Muscle layer of duodenum (tissue), 2 donors: Measurements from ENCODE around the gene DCXR.

Experiments used
- H3K27ac ChIP-seq: one replicate; pipeline ENCODE4 v1.7.0; 2013; ENCODE audit warnings: mild to moderate bottlenecking, low read length
- H3K27me3 ChIP-seq: one replicate; pipeline ENCODE4 v1.7.0; 2013; ENCODE audit warnings: low read depth, mild to moderate bottlenecking, control low read depth, low read length
- H3K36me3 ChIP-seq, 2 donors: one replicate each; pipeline ENCODE4 v1.7.0; 2013; ENCODE audit warnings: low read length in 2 of 2, control low read depth in 1 of 2, mild to moderate bottlenecking in 1 of 2; ENCODE audit not compliant: insufficient read depth in 2 of 2, control insufficient read depth in 1 of 2
- H3K4me1 ChIP-seq, 2 donors: one replicate each; pipeline ENCODE4 v1.7.0; 2013; ENCODE audit warnings: low read length in 2 of 2, mild to moderate bottlenecking in 2 of 2, control low read depth in 1 of 2, moderate library complexity in 1 of 2; ENCODE audit not compliant: insufficient read depth in 2 of 2, control insufficient read depth in 1 of 2
- H3K4me3 ChIP-seq, 2 donors: one replicate each; pipeline ENCODE4 v1.7.0; 2013; ENCODE audit warnings: low read length in 2 of 2, low read depth in 1 of 2, mild to moderate bottlenecking in 1 of 2
- H3K9me3 ChIP-seq, 2 donors: one replicate each; pipeline ENCODE4 v1.7.0; 2013; ENCODE audit warnings: low read length in 2 of 2, control low read depth in 1 of 2, mild to moderate bottlenecking in 1 of 2; ENCODE audit not compliant: control insufficient read depth in 1 of 2
- donor health status: healthy.

The DCXR gene

DNA sequence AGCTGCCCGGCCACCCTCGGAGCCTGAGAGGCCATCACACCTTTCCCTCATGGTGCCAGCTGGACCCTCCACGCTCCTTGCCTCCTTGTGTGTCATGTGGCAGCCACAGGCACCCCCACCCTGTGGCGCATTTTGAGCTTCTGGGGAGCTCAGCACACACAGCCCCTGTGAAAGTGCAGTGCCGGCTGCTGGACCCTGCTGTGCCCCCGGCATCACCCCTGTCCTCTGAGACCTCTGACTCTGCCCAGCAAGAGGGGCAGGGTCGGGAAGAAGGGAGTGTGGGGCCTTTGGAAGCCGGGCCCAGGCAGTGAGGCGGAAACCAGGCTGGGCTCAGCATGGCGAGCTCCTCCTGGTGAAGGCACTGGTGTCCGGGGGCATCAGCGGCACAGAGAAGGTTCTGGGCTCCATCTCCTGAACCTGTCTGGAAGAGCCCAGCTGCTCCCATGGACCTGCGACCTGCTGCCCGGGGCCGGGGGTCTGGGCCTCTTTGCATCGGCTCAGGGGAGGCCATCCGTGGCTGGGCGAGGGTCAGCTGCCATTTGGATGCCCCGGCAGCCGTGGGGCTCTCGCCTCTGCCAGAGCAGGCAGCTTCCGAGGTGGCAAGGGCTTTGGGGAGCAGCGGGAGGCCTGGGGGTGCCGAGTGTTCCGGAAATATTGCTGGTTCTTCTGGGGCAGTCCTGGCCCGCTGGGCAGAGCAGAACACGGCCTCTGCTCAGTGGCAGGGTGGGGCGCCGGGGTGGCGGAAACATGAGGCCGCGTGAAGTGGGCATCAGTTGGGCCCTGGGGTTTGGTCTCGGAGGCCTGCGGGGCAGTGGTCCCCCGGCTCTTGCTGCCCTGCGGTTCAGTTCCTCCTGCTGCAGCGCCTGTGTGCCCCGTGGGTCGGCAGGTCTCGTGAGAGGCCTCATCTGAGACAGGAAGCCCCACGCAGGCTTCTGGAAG, 32.7 kb downstream of the DCXR start:
- Histone ChIP-seq H3K4me1 (peaks cover 0 to 34% of the 10 kb centered on the region in 2 donors), H3K27ac (no peak overlapping the region), H3K9me3 (no peaks in the 10 kb centered on the region)

DNA sequence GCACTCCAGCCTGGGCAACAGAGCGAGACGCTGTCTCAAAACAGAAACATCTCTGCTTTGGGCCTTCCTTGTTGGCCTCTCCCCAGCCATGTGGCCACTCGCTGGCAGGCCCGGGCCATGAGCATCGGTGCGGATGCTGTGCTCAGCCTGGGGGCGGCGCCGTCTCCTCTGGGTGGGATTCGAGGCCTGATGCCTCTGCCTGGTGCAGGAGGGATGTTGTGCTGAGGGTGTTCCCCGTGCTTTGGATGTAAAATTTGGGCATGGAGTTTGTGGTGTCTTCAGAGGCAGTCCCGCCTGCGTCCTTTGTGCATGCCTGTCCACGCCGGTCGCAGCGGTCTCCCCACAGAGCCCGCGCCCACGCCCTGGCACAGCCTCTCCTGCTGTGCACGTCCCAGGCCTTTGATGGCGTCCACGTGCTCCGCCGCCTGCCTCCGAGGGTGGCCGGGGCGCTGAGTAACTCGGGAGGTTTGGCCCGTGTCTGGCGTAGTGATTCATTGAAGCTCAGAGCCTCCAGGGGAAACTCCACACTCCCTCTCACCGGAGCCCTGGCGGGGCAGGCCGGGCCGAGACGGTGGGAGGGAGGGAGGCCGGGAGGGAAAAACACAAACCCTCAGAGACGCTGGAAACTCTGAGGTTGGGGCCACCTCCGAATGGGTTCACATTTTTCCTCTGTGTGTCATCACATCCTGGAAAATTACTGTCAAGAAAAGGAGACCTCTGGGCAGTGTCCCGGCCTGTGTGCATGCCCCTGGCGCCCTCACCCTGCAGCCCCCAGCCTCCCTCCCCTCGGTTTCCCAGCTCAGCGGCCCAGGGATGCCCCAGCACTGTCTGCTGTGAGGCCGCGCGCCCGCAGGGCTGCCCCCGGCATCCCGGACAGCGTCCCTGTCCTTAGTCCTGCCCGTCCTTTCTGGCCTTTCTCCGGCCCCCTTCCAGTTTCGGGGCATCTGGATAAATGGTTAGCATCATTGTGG, 33.8 kb downstream of the DCXR start:
- Histone ChIP-seq H3K4me3 (no peak overlapping the region), H3K36me3 (peaks cover 0 to 3% of the 10 kb centered on the region in 2 donors), H3K4me1 (peaks cover 0 to 34% of the 10 kb centered on the region in 2 donors), H3K27me3 (no peaks in the 10 kb centered on the region), H3K9me3 (no peaks in the 10 kb centered on the region), H3K27ac (no peak overlapping the region)

More for the DNA sequence above, 32.7 kb downstream of the DCXR start:
- Histone ChIP-seq H3K4me3 (no peak overlapping the region), H3K27me3 (no peaks in the 10 kb centered on the region), H3K36me3 (peaks cover 0 to 8% of the 10 kb centered on the region in 2 donors)

DNA sequence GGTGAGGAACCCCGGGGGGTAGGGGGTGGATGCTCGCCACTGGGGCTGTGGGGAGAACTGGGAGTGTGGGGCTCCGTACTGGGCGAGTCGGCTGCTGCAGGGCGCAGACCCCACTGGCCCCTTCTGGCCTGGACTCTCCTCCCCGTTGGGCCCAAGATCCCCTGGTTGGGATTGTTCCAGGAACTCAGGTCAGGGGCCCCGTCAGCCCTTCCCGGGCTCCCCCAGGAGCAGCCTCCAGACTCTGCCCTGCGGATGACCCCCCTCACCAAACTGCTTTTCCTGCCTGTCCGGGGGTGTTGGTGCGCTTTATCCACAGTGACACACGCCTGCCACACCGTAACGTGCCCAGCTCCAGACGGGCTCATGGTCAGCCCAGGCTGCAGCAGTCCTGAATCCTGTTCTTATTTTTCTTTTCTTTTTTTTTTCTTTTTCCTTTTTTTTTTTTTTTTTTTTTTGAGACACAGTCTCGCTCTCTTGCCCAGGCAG, 35.9 kb downstream of the DCXR start:
- H3K4me3 ChIP-seq: no peak overlapping the region
- peaks cover 0 to 2% of the 10 kb centered on the region in 2 donors for H3K36me3 ChIP-seq
- H3K27me3 ChIP-seq: no peaks in the 10 kb centered on the region
- peaks cover 0 to 30% of the 10 kb centered on the region in 2 donors for H3K4me1 ChIP-seq
- H3K27ac ChIP-seq: no peak overlapping the region
- no peaks in the 10 kb centered on the region for H3K9me3 ChIP-seq

DNA sequence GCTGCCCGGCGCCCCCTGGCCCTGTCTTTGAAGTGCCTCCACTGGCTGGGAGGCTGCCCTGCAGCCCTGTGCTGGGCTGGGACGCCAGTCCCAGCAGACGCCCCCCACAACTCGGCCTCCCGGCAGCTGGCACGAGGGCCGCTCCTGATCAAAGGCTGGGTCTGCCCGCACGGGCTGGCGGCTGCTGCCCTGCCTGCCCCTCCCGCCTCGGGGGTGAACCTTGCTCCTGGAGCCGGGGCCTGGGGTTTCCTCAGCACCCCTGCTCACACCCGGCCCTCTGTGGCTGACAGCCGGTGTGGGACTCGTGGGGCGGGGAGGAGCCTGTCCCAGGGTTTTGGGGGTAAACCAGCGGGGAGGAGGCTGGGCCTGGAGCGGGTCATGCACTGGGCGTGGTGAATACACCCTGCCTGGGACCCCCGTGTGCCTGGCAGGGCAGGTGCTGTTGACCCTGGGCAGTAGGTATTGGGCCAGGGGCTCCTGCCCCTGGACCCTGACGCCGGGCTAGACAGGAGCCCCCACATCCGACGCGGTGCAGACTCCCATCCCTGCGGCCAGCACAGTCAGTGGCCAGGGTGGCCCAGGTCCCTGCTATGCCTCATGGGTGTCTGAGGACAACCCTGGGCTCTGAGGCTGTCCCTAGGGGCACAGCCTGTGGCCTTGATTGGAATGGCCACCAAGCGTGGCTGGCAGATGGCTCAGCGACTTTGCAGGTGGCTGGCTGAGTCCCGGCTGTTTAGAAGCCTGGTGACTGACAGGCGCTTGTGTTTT, 36.5 kb downstream of the DCXR start:
- Histone ChIP-seq H3K36me3 (peaks cover 0 to 9% of the 10 kb centered on the region in 2 donors), H3K27me3 (no peaks in the 10 kb centered on the region), H3K27ac (no peak overlapping the region), H3K9me3 (no peaks in the 10 kb centered on the region), H3K4me3 (no peak overlapping the region), H3K4me1 (peaks cover 0 to 23% of the 10 kb centered on the region in 2 donors)

DNA sequence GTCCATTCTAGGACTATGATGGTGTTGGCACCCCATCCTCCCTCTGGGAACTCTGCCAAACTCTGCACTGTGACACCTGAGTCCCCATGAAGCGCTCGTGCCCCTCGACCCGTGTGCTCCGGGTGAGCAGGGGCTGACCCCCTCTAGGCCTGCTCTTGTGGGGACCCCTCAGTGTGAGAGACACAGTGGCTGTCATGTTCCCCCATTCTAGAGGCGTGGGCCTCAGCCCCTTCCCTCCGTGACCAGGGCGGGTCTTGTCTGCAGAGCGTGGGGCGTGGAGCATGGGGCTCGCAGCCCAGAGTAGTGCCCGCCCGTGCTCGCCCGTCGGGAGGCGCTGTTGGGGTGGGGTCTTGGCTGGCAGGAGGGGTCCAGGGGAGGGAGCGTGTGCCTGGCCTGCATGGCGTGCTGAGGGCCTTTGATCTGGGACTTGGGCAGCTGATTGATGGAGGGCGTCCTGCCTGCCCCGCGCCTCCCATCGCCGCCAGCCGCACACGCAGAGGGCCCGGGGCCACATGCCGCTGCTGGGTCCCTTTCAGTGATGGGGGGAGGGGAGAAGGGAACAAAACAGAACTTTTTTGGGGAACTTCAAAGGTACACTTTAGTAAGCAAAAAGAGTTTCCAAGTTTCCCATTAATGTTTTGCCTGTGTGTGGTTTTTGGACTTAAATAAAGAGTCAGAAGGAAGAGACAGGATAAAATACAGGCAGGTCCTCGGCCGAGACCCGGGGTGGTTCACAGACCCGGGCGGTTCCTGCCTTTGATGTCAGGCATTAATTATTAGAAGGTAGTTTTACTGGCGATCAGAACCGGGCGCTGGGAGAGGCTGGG, 37.3 kb downstream of the DCXR start:
- Histone ChIP-seq H3K27me3 (no peaks in the 10 kb centered on the region), H3K4me1 (peaks cover 0 to 18% of the 10 kb centered on the region in 2 donors), H3K9me3 (no peaks in the 10 kb centered on the region), H3K4me3 (no peak overlapping the region), H3K27ac (no peak overlapping the region), H3K36me3 (peaks cover 0 to 10% of the 10 kb centered on the region in 2 donors)

DNA sequence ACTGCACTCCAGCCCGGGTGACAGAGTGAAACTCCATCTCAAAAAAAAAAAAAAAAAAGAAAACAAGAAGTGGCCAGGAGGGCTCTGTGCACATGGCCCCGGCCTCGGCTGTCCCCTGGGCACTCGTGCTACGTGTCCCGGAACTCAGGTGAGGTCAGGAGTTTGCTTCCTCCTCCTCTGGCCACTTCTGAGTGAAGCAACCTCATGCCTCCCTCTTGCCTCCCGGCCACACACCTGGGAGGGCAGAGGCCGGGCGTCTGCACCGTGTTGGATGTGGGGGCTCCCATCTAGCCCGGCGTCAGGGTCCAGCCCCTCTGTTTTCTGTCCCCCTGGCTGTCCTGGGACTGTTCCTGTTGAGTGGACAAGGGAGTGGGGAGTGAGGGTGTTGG, 37.9 kb downstream of the DCXR start:
- Histone ChIP-seq H3K4me1 (peaks cover 0 to 17% of the 10 kb centered on the region in 2 donors), H3K27me3 (no peaks in the 10 kb centered on the region), H3K36me3 (peaks cover 0 to 10% of the 10 kb centered on the region in 2 donors), H3K4me3 (no peak overlapping the region), H3K27ac (no peak overlapping the region), H3K9me3 (no peaks in the 10 kb centered on the region)

DNA sequence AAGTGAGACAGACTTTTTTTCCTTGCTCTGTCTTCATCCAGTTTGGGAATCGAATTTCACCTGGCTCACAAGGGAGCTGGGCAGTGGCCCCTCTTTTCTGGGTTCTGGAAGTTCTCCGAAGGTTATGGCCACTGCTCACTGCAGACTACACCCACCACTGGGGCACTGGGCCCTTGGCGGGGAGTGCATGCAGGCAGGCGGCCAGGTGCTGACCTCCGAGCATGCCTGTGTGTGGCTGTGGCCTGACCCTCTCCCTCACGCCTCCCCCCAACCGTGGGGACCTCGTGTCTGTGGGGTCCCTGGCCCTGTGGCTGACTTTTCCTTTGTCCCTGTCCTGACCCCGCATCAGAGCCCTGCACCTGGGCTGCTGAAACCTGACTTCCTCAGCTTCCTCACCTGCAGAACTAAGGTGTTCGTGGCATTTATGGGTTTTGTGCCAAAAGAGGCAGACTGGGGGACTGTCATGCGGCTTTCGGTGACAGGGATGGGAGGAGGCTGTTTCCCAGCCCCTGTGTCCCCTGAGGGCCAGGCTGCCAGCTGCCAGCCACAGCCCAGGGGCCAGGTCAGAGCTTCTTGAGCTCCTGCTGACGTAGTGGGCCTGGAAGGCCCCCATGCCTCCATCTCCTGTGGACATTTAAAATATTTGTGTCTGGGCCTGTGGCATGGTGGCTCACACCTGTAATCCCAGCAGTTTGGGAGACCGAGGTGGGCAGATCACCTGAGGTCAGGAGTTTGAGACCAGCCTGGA, 38.6 kb downstream of the DCXR start:
- Histone ChIP-seq H3K4me1 (peaks cover 0 to 10% of the 10 kb centered on the region in 2 donors), H3K4me3 (no peak overlapping the region), H3K36me3 (peaks cover 0 to 10% of the 10 kb centered on the region in 2 donors), H3K9me3 (no peaks in the 10 kb centered on the region), H3K27ac (no peak overlapping the region), H3K27me3 (no peaks in the 10 kb centered on the region)

DNA sequence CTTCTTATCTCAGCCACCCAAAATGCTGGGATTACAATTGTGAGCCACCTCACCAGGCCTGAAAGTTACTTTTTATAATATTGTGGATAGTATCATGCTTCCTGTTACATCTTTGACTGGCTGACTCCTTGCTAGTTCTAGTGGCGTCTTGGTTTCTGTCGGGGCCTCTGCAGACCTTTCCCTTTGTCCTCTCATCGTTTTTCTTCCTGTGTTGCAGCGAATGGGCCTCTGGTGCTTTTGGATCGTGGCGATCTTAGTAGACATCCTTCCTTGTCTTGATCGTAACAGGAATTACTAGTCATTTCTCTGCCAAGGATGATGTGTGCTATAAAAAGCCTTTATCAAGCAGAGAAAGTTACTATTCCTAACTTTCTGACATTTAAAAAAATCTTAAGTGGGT, 39.3 kb downstream of the DCXR start:
- Histone ChIP-seq H3K27ac (no peak overlapping the region), H3K27me3 (no peaks in the 10 kb centered on the region), H3K4me3 (no peak overlapping the region), H3K36me3 (peaks cover 0 to 14% of the 10 kb centered on the region in 2 donors), H3K4me1 (peaks cover 0 to 4% of the 10 kb centered on the region in 2 donors), H3K9me3 (no peaks in the 10 kb centered on the region)

DNA sequence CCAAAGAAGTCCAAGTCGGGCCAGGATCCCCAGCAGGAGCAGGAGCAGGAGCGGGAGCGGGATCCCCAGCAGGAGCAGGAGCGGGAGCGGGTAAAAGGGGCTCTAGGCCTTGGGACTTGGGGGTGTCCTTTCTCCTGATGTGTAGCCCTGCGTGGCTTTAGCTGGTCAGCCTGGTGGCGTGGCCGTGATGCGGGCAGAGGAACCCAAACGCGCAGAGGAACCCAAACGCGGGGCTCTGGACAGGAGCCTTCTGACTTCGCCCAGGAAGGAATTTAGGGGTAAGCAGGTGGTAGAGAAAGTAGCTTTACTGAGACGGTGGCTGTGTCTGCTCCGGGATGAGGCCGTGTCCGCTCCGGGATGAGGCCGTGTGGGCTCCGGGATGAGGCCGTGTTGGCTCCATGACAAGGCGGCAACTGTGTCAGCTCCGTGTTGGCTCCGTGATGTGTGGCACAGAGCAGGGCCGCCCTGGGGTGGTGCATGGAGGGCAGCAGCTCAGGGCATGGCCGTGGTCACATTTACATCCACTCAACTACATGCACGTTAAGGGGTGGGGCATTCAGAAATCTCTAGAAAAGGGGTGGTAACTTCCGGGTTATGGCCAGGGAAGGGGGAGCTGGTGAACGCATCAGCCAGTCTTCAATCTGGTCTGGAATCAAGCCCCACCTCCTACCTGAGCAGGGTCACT, 40.6 kb downstream of the DCXR start:
- H3K4me1 ChIP-seq: peaks cover 0 to 5% of the 10 kb centered on the region in 2 donors

More for the DNA sequence above, 40.6 kb downstream of the DCXR start:
- H3K27me3 ChIP-seq: no peaks in the 10 kb centered on the region
- H3K27ac ChIP-seq: no peak overlapping the region
- no peak overlapping the region for H3K4me3 ChIP-seq
- peaks cover 0 to 14% of the 10 kb centered on the region in 2 donors for H3K36me3 ChIP-seq
- no peaks in the 10 kb centered on the region for H3K9me3 ChIP-seq
